ENCODE results near the gene INF2.

Gene INF2

DNA sequence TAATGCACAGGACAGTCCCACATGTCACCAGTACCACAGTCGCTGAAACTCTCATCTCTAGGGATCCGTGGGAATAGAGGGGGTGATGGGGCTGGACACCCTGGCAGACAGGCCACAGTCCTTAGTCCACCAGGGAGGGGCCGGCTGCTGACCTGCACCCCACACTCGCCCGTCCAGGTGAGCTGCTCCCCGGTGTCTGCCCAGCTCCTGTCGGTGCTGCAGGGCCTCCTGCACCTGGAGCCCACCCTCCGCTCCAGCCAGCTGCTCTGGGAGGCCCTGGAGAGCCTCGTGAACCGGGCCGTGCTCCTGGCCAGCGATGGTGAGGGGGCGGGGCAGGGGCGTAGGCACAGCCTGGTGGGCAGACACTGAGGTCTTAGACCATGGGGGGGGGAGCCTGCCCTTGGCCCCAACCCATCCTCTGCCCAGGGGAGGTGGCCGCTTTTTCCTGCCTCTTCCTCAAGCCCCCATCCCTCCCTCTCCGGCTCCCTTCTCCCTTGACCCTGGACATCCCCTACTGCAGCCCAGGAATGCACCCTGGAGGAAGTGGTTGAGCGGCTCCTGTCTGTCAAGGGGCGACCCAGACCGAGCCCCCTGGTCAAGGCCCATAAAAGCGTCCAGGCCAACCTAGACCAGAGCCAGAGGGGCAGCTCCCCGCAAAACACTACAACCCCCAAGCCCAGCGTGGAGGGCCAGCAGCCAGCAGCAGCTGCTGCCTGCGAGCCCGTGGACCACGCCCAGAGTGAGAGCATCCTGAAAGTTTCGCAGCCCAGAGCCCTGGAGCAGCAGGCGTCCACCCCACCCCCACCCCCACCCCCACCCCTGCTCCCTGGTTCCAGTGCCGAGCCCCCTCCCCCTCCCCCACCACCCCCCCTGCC is 17.6 kb downstream of the INF2 start:
- no peak for DNase-seq

DNA sequence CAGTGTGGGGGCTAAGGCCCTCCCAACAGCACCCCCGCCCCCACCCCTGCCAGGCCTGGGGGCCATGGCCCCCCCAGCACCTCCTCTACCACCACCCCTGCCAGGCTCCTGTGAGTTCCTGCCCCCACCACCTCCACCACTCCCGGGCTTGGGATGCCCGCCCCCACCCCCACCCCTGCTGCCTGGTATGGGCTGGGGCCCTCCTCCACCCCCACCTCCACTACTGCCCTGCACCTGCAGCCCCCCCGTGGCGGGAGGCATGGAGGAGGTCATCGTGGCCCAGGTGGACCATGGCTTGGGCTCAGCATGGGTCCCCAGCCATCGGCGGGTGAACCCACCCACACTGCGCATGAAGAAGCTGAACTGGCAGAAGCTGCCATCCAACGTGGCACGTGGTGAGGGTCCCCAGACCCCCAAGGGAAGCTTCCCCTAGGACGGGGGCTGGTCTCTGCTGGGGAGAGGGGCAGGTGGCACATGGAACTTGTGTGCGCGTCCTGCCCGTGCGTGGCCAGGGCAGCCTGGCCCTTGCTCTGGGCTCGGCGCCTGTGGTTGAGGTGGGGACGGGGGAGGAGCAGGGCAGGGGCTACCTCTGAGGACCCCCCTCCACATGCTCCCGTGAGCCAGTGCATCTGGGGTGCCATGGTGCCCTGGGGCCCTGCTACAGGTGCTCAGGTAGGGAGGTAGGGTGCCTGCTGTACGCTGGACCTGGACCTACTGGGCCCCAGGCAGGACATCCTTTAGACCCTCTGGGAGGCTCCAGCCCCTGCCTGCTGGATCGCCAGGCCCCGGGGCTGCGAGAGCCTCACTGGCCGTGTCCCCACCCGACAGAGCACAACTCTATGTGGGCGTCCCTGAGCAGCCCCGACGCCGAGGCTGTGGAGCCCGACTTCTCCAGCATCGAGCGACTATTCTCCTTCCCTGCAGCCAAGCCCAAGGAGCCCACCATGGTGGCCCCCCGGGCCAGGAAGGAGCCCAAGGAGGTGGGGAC is 18.5 kb downstream of the INF2 start:
- DNase-seq = no peak

DNA sequence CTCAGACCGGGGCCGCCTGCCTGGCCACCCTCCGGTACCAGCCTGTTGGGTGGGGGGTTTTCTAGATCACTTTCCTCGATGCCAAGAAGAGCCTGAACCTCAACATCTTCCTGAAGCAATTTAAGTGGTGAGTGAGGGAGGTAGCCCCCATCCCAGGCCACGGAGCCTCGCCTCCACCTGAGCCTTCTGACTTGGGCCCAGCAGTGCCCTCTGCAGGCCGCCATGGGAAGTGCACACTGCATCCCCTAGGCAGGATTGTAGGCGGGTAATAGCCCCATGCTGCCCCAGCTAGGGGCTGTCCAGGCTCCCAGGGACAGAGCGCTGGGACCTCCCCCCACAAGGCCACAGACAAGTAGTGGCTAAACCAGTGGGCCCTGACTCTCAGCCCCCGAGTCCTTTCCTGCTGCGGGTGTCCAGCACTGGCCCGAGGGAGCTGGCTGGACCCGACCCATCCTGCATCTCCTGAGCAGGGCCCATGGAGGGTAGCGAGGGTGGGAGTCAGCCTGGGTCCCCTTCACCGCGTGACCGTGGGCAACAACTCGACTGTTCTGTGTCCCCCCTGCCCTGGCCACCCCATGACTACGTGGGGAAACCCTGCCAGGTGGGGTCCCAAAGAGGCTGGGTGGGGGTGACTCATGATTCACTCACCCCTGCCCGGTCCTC is 19.3 kb downstream of the INF2 start:
- DNase-seq = peak; percentile 73

DNA sequence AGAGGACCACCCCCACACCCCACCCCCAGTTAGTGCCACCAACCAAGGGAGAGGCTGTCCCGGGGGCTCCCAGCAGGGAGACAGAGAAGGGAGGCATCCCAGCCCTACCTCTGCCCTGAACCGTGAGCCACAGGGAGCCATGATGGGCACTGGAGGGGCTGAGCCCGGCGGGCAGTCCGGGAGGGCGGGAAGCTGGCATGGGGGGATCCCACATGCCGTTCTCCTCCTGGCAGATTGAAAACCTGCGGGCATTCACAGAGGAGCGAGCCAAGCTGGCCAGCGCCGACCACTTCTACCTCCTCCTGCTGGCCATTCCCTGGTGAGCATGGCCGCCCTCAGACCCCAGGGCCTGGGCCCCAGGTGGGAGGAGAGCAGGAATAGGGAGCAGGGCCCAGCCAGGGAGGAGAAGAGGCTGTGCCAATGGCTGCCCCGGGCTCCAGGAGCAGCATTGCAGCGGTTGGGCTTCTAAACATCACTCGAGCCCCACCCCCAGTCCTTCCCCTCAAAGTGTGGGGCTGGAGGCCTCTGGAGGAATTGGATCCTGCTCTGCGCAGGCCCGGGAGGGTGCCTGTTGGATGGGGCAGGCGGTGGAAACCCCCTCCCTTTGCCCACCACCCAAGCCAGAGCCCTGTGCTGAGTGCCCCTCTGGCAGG is 20.1 kb downstream of the INF2 start:
- no peak for DNase-seq

DNA sequence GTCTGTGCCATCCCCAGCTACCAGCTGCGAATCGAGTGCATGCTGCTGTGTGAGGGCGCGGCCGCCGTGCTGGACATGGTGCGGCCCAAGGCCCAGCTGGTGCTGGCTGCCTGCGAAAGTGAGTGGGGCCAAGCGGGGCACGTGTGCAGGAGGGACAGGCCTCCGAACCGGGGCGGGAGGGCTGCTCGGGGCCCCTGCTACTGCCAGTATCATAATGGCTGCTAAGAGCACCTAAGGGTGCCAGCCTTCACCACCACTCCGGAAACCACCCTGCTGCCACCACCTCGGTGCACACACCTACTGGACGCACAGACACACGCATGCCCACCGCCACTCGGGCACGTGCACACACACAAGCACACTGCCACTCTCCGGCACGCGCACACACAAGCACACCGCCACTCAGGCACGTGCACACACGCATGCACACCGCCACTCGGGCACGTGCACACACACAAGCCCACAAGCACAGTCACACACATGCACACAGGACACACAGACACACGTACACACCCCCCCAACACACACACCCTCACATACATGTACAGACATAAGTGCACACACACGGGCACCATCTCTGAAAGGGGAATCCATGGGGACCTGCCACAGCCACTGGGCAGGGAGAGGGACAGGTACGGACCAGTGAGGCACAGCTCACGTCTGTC is 20.8 kb downstream of the INF2 start:
- DNase-seq = no peak

DNA sequence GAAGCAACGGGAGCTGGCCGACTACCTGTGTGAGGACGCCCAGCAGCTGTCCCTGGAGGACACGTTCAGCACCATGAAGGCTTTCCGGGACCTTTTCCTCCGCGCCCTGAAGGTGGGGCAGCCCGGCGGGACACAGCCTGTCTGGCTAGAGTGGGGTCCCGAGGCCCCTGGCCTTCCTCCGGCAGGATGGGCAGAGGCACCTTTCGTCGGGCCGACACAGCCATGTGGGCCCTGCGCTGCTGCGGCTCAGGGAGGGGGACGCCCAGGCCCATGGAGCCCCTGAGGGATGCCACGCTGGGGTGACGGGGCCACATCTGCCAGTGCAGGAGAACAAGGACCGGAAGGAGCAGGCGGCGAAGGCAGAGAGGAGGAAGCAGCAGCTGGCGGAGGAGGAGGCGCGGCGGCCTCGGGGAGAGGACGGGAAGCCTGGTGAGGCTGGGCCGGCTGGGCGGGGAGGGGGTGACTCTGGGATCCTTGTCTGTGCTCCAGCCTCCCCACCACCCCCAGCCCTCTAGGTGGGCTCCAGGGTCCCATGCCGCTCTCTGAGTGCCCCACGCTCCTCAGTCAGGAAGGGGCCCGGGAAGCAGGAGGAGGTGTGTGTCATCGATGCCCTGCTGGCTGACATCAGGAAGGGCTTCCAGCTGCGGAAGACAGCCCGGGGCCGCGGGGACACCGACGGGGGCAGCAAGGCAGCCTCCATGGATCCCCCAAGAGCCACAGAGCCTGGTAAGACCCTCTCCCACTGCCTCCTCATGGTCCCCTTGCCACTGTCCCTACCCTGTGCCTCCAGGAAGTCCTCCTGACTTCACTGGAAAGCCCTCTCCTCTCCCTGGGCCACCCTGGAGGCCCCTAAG is 23.7 kb downstream of the INF2 start:
- DNase-seq = no peak

DNA sequence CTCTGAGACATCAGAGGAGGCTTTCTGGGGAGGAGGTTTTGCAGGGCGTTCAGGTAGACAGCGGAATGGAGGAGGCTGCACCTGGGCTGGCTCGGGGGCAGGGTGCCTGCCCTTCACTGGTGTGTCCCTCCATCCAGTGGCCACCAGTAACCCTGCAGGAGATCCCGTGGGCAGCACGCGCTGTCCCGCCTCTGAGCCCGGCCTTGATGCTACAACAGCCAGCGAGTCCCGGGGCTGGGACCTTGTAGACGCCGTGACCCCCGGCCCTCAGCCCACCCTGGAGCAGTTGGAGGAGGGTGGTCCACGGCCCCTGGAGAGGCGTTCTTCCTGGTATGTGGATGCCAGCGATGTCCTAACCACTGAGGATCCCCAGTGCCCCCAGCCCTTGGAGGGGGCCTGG is 24.6 kb downstream of the INF2 start:
- no peak for DNase-seq

DNA sequence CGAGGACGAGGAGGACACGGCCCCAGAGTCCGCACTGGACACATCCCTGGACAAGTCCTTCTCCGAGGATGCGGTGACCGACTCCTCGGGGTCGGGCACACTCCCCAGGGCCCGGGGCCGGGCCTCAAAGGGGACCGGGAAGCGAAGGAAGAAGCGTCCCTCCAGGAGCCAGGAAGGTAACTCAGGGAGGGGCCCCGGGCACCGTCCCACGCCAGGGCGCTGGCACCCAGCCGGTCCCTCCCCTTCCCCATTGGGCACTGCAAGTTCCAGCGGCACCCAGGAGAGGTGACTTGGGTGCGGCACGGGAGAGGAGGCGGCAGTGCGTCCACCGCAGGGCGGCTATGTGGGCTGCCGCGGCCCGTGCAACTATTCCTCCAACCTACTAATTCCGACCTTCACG is 25.3 kb downstream of the INF2 start:
- DNase-seq = no peak

DNA sequence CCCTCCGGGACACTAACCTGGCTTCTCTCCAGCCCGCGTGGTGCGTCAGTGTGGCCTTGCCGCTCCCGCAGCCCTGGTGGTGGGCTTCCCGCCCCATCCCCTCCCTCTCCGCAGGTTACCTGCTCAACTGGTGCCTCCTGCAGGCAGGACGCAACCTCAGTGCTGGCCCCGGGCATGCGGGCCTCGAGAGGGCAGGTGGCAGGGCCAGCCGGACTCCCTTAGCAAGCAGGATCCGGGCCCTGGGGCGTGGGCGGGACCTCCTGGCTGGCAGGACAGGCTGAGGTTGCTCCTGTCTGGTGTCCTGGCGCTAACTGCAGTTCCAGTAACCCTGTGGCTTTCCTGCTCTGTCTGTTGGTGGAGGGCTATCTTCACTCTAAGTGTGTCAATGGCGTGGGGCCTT is 26.0 kb downstream of the INF2 start:
- DNase-seq = no peak

DNA sequence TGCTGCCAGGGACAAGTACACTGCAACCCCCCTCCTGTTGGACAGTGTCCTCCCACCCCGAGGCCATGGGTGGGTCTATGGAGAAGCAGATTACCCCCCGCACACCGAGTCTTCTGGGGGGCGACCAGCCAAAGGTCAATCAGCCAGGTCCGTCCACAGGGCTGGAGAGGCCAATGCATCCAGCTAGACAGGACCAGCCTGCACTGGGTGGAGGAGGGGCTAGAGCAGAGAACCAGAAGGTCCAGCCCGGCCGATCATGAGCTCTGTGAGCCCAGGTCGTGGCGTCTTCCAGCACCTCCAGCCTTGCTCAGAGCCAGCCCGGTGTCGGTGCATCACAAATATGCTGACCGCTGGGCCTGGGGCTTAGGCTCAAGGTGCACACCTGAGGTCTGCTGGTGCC is 26.5 kb downstream of the INF2 start:
- DNase-seq = no peak

DNA sequence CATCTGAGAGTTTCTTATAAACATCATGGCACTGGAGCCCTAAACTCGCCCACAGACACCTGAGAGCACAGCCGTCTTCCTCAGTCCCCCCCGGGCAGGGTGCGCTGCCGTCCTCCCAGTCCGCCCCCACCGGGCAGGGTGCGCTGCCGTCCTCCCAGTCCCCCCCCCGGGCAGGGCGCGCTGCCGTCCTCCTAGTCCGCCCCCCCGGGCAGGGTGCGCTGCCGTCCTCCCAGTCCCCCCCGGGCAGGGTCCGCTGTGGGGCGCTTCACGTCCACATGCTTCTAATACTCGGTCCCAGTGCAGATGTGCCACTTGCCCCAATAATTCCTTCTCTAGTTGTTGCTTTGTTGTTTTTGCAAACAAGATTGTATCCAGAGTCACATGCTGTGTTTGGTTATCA is 27.7 kb downstream of the INF2 start:
- no peak for DNase-seq

DNA sequence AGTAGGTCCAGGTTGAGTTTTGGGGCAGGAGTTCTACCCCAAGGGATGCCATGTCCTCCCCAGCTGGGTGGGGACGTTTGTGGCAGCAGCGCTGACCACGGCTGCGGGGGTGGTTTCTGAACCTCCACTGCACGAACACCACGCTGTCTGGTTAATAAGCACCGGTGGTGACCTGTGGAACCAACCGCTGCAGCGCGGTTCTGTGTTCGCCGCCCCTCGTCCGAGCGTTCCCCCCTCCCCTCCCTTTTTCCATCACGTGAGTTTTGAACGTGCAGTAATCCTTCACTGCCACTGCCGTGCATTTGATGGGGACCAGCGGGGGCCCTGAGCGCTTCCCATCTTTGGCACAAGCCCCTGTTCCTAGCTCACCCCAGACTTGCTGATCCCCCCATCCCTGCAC is 28.2 kb downstream of the INF2 start:
- DNase-seq = no peak

DNA sequence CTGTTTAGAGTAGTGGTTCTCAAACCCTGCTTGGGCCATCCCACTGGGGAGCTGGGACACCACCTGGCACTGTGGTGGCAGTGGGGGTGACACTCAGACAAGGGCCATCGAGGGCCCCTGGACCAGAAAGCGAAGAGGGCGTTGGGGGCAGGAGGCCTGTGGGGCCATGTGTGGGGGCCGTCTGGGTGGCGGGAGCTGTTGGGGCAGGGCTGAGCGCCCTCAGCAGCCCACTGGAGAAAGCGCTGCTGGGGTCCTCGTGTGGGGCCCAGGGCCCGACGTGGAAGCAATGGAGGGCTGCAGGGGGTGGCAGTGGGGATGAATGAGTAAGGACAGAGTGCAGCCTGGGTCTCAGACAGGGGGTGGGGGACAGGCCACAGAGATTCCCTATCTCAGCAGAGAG is 28.7 kb downstream of the INF2 start:
- no peak for DNase-seq

DNA sequence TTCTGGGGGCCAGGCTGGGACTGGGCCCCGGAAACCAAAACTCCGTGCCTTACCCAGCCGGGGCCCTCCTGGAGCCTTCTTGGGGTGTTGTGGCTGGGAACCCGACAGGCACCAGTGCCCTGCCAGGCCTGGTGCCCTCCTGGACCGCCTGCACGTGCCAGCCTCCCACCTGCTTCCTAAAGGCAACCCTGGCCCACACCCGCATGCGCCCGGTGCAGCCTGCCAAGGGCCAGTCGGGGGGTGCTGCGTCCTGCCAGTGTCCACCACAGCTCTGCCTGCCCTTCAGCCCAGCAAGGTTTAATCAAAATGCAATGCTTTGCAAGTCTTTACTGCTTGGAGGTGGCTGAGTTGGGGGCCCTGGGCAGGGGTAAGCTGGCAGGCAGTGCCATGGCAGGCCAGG is 29.5 kb downstream of the INF2 start:
- no peak for DNase-seq

DNA sequence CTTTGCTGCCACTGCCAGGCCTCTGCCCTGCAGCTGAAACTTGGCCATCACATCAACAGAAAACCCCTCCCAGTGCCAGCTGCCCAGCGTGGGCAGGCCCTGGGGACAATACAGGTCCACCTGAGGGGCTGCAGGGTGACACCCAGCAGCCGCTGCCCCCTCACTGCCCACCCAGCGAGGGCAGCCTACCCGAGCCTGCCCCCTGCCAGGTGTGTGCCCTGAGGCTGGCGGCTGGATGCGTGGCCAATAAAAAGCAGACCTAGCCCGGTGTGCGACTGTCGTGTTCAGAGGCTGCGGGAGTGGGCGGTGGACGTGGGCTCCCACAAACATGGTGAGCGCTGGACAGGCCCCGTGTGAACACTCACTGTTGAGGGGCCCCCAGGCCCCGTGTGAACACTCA is 29.9 kb downstream of the INF2 start:
- DNase-seq = no peak

DNA sequence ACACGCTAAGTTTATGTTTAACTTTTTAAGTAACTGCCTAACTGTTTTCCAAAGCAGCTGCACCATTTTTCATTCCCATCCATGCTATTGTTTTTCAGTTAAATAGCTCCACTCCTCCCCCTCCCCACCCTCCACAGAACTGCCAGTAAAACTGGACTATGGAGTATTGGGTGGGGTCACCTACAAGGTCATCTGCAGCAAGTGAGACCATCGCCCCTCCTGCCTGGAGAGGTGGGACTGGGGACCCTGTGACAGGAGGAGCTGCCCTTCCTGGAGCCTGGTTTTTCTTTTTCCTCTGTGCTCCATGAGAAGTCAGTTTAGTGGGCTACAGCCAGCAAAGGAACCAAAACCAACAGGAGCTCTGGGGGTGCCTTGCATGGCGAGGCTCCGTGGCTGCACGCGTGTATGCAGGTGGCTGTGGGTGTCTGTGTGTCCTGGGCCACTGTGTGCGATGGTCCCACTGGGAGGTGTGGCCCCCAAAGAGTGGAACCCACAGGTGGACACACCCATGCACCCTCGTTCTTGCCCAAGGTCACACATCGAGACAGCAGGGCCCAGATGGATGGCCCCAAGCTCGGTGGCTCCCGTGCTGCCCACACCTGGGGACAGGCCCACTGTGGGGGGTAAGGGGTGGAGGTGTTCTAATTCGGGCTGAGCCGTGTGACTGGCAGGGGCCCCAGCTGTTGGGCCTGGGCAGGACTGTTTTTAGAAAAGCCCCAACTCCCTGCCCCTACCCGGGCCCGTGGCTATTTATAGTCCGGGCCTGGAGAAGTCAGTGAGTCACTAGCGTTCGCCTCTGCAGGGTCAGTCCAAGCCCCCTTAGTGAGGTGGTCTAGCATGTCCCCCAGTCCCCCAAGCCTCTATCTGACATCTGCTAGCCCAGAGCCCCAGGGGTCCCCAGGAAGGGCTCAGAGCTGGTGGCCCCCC is 32.4 kb downstream of the INF2 start:
- no peak for DNase-seq

DNA sequence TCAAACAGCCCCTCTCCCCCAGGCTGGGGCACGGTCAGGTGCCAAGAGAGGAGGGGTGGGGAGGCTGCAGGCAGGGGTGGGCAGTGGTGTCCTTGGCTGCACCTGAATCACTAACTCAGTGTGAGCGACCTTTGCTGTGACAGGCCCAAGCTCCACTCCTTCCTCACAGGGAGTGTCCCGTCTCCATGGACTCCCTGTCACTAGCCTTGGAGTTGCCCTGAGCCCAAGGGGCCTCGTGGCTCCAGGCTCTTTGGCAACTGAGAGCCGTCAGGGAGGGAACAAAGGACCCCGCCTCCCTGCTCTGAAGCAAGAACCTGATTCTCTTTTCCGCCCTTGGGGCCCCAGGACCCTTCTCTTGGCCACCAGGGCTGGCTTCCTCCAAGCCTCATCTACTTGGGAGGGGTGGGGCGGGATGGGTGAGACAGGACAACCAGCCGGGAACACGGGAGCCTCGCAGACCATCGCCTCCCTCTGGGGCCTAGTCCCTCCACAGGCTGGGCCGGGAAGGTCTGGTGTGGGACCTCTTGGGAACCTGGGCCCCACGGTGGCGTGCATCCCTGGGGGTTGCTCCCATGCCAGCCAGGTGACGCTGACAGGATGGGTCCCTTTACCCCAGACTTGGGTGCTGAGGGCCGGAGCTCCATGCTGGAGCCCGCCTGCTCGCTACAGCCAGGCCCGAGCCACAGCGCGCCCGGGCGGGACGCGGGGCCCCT is 33.7 kb downstream of the INF2 start:
- no peak for DNase-seq

DNA sequence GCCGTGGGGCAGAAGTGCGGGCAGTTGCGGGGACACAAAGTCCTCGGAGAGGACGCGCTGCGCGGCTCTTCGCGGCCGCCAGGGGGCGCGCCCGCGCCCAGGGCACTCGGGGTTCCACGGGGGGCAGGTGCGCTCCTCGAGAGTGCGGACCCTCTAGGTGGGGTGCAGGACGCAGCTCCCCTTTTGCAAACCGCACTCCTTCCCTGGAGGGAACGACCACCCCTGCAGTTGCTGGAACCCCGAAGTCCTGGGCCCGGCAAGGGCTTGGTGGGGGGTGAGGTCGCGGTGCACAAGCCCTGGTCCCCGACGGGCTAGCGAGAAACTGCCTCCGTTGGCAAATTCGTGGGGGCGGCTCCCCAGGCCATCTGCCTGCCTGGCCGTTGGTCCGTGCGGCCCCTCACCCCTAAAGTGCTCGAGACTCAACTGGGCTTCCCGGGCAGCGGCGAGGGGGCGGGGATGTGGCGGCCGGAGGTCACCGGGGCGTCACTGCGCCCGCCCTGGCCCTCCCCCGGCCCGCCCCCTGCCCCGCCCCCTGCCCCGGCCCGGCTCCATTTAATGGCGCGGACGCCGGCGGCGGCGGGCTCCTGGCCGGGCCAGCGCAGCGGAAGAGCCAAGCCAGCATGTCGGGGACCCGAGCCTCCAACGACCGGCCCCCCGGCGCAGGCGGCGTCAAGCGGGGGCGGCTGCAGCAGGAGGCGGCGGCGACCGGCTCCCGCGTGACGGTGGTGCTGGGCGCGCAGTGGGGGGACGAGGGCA is 34.4 kb downstream of the INF2 start, which contains the start of gene ADSS1:
Gene ADSS1 (plus strand): TSS at position 579 of the 756 bp plus-strand sequence. CDS start 42 bp downstream, at position 621.
- peak; percentile 48 to 65 for DNase-seq

Measured in CD4-positive, alpha-beta T cell treated with Interleukin-4 for 1 hour (primary cell).